Progenitor cell of endocrine pancreas (in vitro differentiated cells): ENCODE results near the gene IRF2. TPM values are rescaled to one million over a fixed set of nuclear protein-coding genes. Genes with fewer than 3 reads are reported as not detected.

ENCODE experiments used
- DNase-seq: peaks from one replicate; pipeline ENCODE4 v3.0.0; 2021; ENCODE audit warnings: low spot score; ENCODE audit not compliant: unreplicated experiment
- H3K27ac Mint-ChIP-seq: 2 replicates; pipeline ENCODE4 v1.8.0; 2021; ENCODE audit warnings: mild to moderate bottlenecking, moderate library complexity, mixed read lengths
- H3K27me3 Mint-ChIP-seq: 2 replicates; pipeline ENCODE4 v1.8.0; 2021; ENCODE audit warnings: mixed read lengths
- H3K36me3 Mint-ChIP-seq: 2 replicates; pipeline ENCODE4 v1.8.0; 2022; ENCODE audit warnings: mixed read lengths; ENCODE audit not compliant: insufficient read depth
- H3K4me1 Mint-ChIP-seq: 2 replicates; pipeline ENCODE4 v1.8.0; 2021; ENCODE audit warnings: low read depth, mixed read lengths
- H3K4me3 Mint-ChIP-seq: 2 replicates; pipeline ENCODE4 v1.8.0; 2021; ENCODE audit warnings: low read depth, mild to moderate bottlenecking, moderate library complexity, mixed read lengths
- H3K9me3 Mint-ChIP-seq: 2 replicates; pipeline ENCODE4 v1.8.0; 2021; ENCODE audit warnings: low read depth, mixed read lengths
- CTCF ChIP-seq: fragments of 200-600 bp; sonication (generic); IDR thresholded peaks from one replicate; pipeline ENCODE4 v1.5.0; 2021; ENCODE audit warnings: antibody characterized with exemption, mild to moderate bottlenecking; ENCODE audit not compliant: unreplicated experiment
- total RNA-seq: library from RNA; stranded (reverse); gene quantifications from 2 replicates; pipeline ENCODE4 v1.2.1, GENCODE V29; 2021

Gene IRF2
- total RNA-seq, 1 donor from 2014 or later = 19.1 TPM

- Mint-ChIP-seq H3K4me1 (no peaks in the 10 kb centered on the region), H3K9me3 (peaks cover 11% of the 10 kb centered on the region), H3K27me3 (peaks cover 9% of the 10 kb centered on the region), H3K36me3 (no peaks in the 10 kb centered on the region), H3K4me3 (no peak overlapping the region), H3K27ac (no peak overlapping the region)
- no peak for DNase-seq
- TF ChIP-seq CTCF = no peak
Measured at GRCh38 chr4:184510401-184510800, 36.1 kb upstream of the IRF2 start.

- no peak for DNase-seq
- Mint-ChIP-seq H3K27me3 (peaks cover 3% of the 10 kb centered on the region), H3K4me3 (no peak overlapping the region), H3K27ac (no peak overlapping the region), H3K36me3 (no peaks in the 10 kb centered on the region), H3K9me3 (peaks cover 11% of the 10 kb centered on the region), H3K4me1 (no peaks in the 10 kb centered on the region)
- TF ChIP-seq CTCF = peak; percentile 37
Measured at GRCh38 chr4:184506527-184507121, 32.3 kb upstream of the IRF2 start.

- Mint-ChIP-seq H3K36me3 (no peaks in the 10 kb centered on the region), H3K4me3 (no peak overlapping the region), H3K9me3 (peaks cover under 1% of the 10 kb centered on the region), H3K27ac (no peak overlapping the region), H3K27me3 (peaks cover 3% of the 10 kb centered on the region), H3K4me1 (no peaks in the 10 kb centered on the region)
- no peak for DNase-seq
- no peak for TF ChIP-seq CTCF
Measured at GRCh38 chr4:184504385-184504784, 30.0 kb upstream of the IRF2 start.

GRCh38 chr4:184503869-184504300, 29.5 kb upstream of the IRF2 start:
- TF ChIP-seq CTCF = no peak
- Mint-ChIP-seq H3K4me1 (no peaks in the 10 kb centered on the region), H3K36me3 (no peaks in the 10 kb centered on the region), H3K9me3 (no peaks in the 10 kb centered on the region), H3K27me3 (peaks cover 3% of the 10 kb centered on the region), H3K27ac (no peak overlapping the region), H3K4me3 (no peak overlapping the region)
- DNase-seq = no peak

GRCh38 chr4:184500748-184501589, 26.6 kb upstream of the IRF2 start:
- Mint-ChIP-seq H3K4me3 (no peak overlapping the region), H3K27ac (no peak overlapping the region), H3K9me3 (no peaks in the 10 kb centered on the region), H3K4me1 (no peaks in the 10 kb centered on the region), H3K36me3 (no peaks in the 10 kb centered on the region), H3K27me3 (peaks cover 3% of the 10 kb centered on the region)
- no peak for TF ChIP-seq CTCF
- DNase-seq = no peak
